ENCODE data around the gene EPHA1.

Gene EPHA1

DNA sequence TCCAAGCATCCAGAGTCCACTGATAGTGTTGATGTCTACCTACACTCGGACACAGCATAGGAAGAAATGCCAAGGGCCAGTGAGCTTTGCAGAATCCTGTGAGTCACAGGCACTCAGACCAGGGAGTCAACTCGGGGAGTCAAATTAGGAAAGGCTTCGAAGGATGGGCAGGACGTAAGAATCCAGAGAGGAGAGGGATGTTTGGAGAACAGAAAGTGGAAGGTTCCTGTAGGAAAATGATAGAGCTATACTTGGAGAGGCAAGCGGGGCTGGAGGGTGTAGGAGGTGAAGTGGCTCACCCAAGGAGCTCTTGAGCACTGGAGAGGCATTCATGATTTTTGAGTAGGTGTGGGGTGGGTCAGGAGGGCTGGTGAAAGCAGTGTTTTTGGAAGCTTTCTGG, 24.5 kb downstream of the EPHA1 start:
- TF ChIP-seq CTCF (conservative IDR thresholded peaks at IDR 0.05; ENCODE audit: low read depth) = no peak
- CTCF ChIA-PET = no interaction called here
- peak overlapping the region; percentile 95 for H3K27ac ChIP-seq
- POLR2A ChIA-PET (ENCODE audit: low non-redundant PET) = no interaction called here
- DNase-seq (ENCODE audit: low spot score) = no peak

DNA sequence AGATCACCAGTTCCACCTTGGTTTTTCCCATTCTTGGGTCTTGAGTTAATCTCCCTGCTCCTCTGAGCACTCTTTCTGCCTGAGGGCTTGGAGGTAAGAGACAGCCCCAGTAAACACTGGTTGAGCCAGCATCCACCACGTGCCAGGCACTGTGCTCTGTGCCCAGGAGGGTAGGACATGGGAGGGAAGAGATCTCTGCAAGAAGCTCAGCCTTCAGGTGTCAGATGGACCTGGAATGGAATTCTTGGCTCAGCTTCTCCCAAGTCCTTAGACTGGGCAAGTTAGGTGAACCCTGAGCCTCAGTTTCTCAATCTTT, 25.1 kb downstream of the EPHA1 start:
- ChIA-PET CTCF (no interaction called here), POLR2A (ENCODE audit: low non-redundant PET) (no interaction called here)
- DNase-seq (ENCODE audit: low spot score) = no peak
- peak overlapping the region; percentile 95 for H3K27ac ChIP-seq
- no peak for TF ChIP-seq CTCF (conservative IDR thresholded peaks at IDR 0.05; ENCODE audit: low read depth)

DNA sequence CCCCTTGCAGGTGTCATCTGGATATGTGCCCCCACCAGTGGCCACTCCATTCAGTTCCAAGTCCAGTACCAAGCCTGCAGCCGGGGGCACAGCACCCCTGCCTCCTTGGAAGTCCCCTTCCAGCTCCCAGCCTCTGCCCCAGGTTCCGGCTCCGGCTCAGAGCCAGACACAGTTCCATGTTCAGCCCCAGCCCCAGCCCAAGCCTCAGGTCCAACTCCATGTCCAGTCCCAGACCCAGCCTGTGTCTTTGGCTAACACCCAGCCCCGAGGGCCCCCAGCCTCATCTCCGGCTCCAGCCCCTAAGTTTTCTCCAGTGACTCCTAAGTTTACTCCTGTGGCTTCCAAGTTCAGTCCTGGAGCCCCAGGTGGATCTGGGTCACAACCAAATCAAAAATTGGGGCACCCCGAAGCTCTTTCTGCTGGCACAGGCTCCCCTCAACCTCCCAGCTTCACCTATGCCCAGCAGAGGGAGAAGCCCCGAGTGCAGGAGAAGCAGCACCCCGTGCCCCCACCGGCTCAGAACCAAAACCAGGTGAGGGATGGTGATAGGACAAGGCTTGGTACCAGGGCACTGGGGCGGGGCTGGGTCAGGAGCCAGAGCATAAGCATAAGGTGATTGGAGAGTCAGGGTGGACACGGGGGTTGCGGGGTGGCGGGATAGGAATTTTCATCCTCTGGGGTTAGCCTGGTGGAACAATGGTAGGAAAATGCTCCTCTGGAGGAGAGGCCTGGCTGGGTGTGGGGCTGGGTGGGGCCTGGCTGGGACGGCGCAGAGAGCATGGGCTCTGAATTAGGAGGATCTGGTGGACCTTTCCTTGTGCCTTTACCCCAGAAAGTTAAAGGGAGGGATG, 25.6 kb downstream of the EPHA1 start:
- no peak for DNase-seq (ENCODE audit: low spot score)
- ChIA-PET POLR2A (ENCODE audit: low non-redundant PET) (no interaction called here), CTCF (no interaction called here)
- TF ChIP-seq CTCF (conservative IDR thresholded peaks at IDR 0.05; ENCODE audit: low read depth) = no peak
- H3K27ac ChIP-seq = peak overlapping the region; percentile 95

- H3K27ac ChIP-seq = peak overlapping the region; percentile 95
- CTCF ChIA-PET = interaction anchor here (0.9 kb wide), 1 partner anchor 10 kb away, joined by 4 read pairs; no protein-coding TSS in a partner anchor
- no peak for TF ChIP-seq CTCF (conservative IDR thresholded peaks at IDR 0.05; ENCODE audit: low read depth)
- POLR2A ChIA-PET (ENCODE audit: low non-redundant PET) = interaction anchor here (0.6 kb wide), 1 partner anchor 33 kb away, joined by 6 read pairs; no protein-coding TSS in a partner anchor
- DNase-seq (ENCODE audit: low spot score) = no peak
Measured at GRCh38 chr7:143382126-143382790, 26.4 kb downstream of the EPHA1 start.

- POLR2A ChIA-PET (ENCODE audit: low non-redundant PET) = interaction anchor here (0.6 kb wide), 1 partner anchor 33 kb away, joined by 6 read pairs; no protein-coding TSS in a partner anchor
- no peak for TF ChIP-seq CTCF (conservative IDR thresholded peaks at IDR 0.05; ENCODE audit: low read depth)
- DNase-seq (ENCODE audit: low spot score) = peak; percentile 54
- peak overlapping the region; percentile 95 for H3K27ac ChIP-seq
- CTCF ChIA-PET = interaction anchor here (0.9 kb wide), 1 partner anchor 11 kb away, joined by 4 read pairs; no protein-coding TSS in a partner anchor
Measured at GRCh38 chr7:143381427-143382125, 27.1 kb downstream of the EPHA1 start.
